HUES6 (cell line): ENCODE results near the gene AQP6.

Experiments used
- H3K27ac ChIP-seq: 2 replicates; pipeline ENCODE4 v1.7.0; 2013; ENCODE audit warnings: low read depth, mild to moderate bottlenecking, low read length, inconsistent platforms
- H3K27me3 ChIP-seq: 2 replicates; pipeline ENCODE4 v1.6.1; 2013; ENCODE audit warnings: low read length; ENCODE audit not compliant: control insufficient read depth, insufficient read depth
- H3K36me3 ChIP-seq: 2 replicates; pipeline ENCODE4 v1.6.1; 2013; ENCODE audit warnings: low read length; ENCODE audit not compliant: control insufficient read depth, insufficient read depth
- H3K4me1 ChIP-seq: 2 replicates; pipeline ENCODE4 v1.6.1; 2013; ENCODE audit warnings: low read length; ENCODE audit not compliant: control insufficient read depth, insufficient read depth
- H3K4me3 ChIP-seq: 2 replicates; pipeline ENCODE4 v1.5.1; 2013; ENCODE audit warnings: low read depth, low read length
- H3K9ac ChIP-seq: one replicate; pipeline ENCODE4 v1.6.1; 2013; ENCODE audit warnings: mild to moderate bottlenecking, low read length
- H3K9me3 ChIP-seq: 2 replicates; pipeline ENCODE4 v1.6.1; 2013; ENCODE audit warnings: low read depth, low read length; ENCODE audit not compliant: control insufficient read depth, insufficient read depth

Gene AQP6

DNA sequence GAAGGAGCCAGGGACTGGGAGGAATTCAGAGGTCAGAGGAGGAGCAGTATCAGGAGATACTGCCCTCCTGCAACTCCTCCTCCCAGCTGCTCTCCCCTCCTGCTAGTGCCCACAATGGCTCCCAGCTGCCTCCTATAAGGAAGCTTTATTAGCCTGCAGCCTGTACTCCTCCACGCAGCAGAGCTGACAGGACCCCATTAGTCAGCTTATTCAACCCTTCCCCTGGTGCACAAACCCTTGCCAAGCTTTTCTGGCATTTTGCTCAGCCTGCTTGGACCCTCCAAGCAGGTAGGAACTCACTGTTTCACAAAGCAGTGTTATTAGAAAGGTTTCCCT lies 29.2 kb upstream of the AQP6 start:
- no peak overlapping the region for H3K27ac ChIP-seq
- no peaks in the 10 kb centered on the region for H3K9me3 ChIP-seq
- no peak overlapping the region for H3K9ac ChIP-seq
- peaks cover 23% of the 10 kb centered on the region for H3K4me1 ChIP-seq
- no peaks in the 10 kb centered on the region for H3K36me3 ChIP-seq
- H3K4me3 ChIP-seq, result no peak overlapping the region
- peaks cover 23% of the 10 kb centered on the region for H3K27me3 ChIP-seq

DNA sequence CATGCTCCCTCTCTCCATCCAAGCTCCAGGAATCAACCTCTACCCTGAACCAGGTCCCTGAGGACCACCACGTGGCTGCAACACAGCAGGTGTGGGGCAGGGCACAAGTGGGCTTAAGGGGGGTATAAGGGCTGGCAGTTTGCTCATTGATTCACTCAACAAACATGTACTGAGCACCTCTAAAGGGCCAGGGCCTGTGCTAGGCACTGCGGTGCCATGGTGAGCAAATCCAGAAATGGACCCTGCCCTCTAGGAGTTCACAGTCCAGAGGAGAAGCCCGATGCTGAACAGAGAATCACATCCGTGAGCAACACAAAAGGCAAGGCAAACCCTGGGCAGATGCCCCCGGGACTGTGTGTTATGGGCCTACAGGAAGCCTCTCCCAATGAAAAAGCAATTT lies 28.7 kb upstream of the AQP6 start:
- no peaks in the 10 kb centered on the region for H3K9me3 ChIP-seq
- no peak overlapping the region for H3K4me3 ChIP-seq
- peaks cover 23% of the 10 kb centered on the region for H3K4me1 ChIP-seq
- no peaks in the 10 kb centered on the region for H3K36me3 ChIP-seq
- peaks cover 23% of the 10 kb centered on the region for H3K27me3 ChIP-seq
- H3K27ac ChIP-seq, result no peak overlapping the region
- H3K9ac ChIP-seq, result no peak overlapping the region

- no peaks in the 10 kb centered on the region for H3K36me3 ChIP-seq
- no peak overlapping the region for H3K9ac ChIP-seq
- H3K9me3 ChIP-seq, result no peaks in the 10 kb centered on the region
- H3K27ac ChIP-seq, result no peak overlapping the region
- H3K27me3 ChIP-seq, result peaks cover 23% of the 10 kb centered on the region
- H3K4me1 ChIP-seq, result peaks cover 23% of the 10 kb centered on the region
- no peak overlapping the region for H3K4me3 ChIP-seq
Observed at GRCh38 chr12:49944718-49945117, 28.0 kb upstream of the AQP6 start.

- no peak overlapping the region for H3K27ac ChIP-seq
- H3K36me3 ChIP-seq, result no peaks in the 10 kb centered on the region
- H3K4me3 ChIP-seq, result peak overlapping the region; percentile 46
- H3K9me3 ChIP-seq, result no peaks in the 10 kb centered on the region
- H3K9ac ChIP-seq, result peak overlapping the region; percentile 29
- H3K4me1 ChIP-seq, result peaks cover 23% of the 10 kb centered on the region
- H3K27me3 ChIP-seq, result peaks cover 23% of the 10 kb centered on the region
Observed at GRCh38 chr12:49945394-49946080, 27.2 kb upstream of the AQP6 start.

- no peaks in the 10 kb centered on the region for H3K9me3 ChIP-seq
- H3K36me3 ChIP-seq, result no peaks in the 10 kb centered on the region
- peaks cover 23% of the 10 kb centered on the region for H3K27me3 ChIP-seq
- peak overlapping the region; percentile 9; the same call in 1 of the 2 replicates for H3K4me3 ChIP-seq
- H3K27ac ChIP-seq, result no peak overlapping the region
- H3K9ac ChIP-seq, result peak overlapping the region; percentile 4
- H3K4me1 ChIP-seq, result peaks cover 23% of the 10 kb centered on the region
Observed at GRCh38 chr12:49946086-49946485, 26.7 kb upstream of the AQP6 start.

- Histone ChIP-seq H3K4me1 (peaks cover 23% of the 10 kb centered on the region), H3K27me3 (peaks cover 23% of the 10 kb centered on the region), H3K27ac (no peak overlapping the region), H3K9ac (no peak overlapping the region), H3K4me3 (no peak overlapping the region), H3K36me3 (no peaks in the 10 kb centered on the region), H3K9me3 (no peaks in the 10 kb centered on the region)
Observed at GRCh38 chr12:49946497-49946896, 26.2 kb upstream of the AQP6 start.

DNA sequence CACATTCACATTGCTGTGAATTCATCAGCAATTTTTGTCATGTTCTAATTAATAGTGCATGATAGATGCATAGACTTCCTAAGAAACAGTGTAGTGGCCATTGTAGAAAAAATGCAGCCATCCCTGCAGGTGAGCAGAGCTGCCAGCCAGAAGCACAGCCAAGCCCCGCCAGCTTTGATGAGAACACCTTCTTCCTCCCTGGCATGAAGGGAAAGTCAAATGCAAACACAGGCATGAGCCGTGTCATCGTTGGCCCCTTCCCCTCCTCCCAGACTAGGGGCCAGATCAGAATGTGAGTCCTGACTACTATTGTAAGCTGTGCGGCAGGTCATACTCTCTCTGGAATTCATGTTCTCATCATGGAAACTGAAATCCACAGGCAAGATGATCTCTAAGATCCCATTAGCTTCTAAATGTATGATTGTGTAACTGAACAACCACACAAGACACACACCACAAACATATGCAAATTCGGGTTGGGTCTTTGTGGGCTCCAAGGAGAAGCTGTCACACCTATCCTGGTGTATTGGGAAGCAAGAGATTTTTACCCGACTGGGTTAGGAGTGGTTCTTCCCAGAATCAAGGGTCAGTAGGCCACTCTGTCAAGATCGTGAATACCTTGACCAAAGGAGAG lies 25.0 kb upstream of the AQP6 start:
- H3K27ac ChIP-seq, result no peak overlapping the region
- no peak overlapping the region for H3K4me3 ChIP-seq
- no peak overlapping the region for H3K9ac ChIP-seq
- no peaks in the 10 kb centered on the region for H3K9me3 ChIP-seq
- peaks cover 23% of the 10 kb centered on the region for H3K27me3 ChIP-seq
- H3K36me3 ChIP-seq, result no peaks in the 10 kb centered on the region
- peaks cover 16% of the 10 kb centered on the region for H3K4me1 ChIP-seq

GRCh38 chr12:49948866-49949845 lies 23.6 kb upstream of the AQP6 start:
- Histone ChIP-seq H3K27ac (no peak overlapping the region), H3K36me3 (no peaks in the 10 kb centered on the region), H3K27me3 (peaks cover 16% of the 10 kb centered on the region), H3K9me3 (no peaks in the 10 kb centered on the region), H3K4me1 (peaks cover 10% of the 10 kb centered on the region), H3K4me3 (no peak overlapping the region), H3K9ac (no peak overlapping the region)

DNA sequence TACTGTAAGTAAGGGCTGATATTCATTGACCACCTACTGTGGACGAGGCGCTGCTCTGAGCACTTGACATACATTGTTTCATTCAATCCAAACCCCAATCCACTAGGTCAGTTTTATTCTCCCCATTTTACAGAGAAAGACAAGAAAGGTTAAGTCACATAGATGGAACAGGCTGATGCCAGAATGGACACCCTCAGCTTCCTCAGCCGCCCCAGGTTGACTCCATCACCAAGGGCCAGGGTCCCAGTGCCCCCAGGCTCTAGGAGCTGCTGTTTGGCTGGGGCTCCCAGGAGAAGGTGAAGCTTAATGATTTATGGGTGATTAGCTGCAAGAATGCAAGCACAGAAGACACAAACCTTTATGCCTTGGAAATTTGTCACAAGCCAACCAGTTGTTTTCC lies 22.9 kb upstream of the AQP6 start:
- H3K36me3 ChIP-seq, result no peaks in the 10 kb centered on the region
- no peak overlapping the region for H3K4me3 ChIP-seq
- peaks cover 10% of the 10 kb centered on the region for H3K4me1 ChIP-seq
- peaks cover 16% of the 10 kb centered on the region for H3K27me3 ChIP-seq
- no peak overlapping the region for H3K9ac ChIP-seq
- no peak overlapping the region for H3K27ac ChIP-seq
- no peaks in the 10 kb centered on the region for H3K9me3 ChIP-seq

- no peak within 1 kb of the TSS for H3K27ac ChIP-seq
- peaks cover 16% of the 10 kb centered on the region for H3K27me3 ChIP-seq
- no peak within 1 kb of the TSS for H3K4me3 ChIP-seq
- H3K9ac ChIP-seq, result no peak within 1 kb of the TSS
- H3K4me1 ChIP-seq, result peaks cover 11% of the 10 kb centered on the region
- no peaks in the 10 kb centered on the region for H3K9me3 ChIP-seq
- no peaks in the 10 kb centered on the region for H3K36me3 ChIP-seq
Observed at GRCh38 chr12:49950273-49951251, 22.2 kb upstream of the AQP6 start, which contains the start of gene AQP2. Gene AQP2 (plus strand): TSS chr12:49950737. CDS start chr12:49950831, 94 bp downstream.
